ENCODE data around the gene PNKD. TPM values are rescaled to one million over a fixed set of nuclear protein-coding genes. Genes with fewer than 3 reads are reported as not detected.

Gene PNKD
- total and polyA plus RNA-seq, 7 donors, result 31.5 to 86.9 (median 54.5) TPM

DNA sequence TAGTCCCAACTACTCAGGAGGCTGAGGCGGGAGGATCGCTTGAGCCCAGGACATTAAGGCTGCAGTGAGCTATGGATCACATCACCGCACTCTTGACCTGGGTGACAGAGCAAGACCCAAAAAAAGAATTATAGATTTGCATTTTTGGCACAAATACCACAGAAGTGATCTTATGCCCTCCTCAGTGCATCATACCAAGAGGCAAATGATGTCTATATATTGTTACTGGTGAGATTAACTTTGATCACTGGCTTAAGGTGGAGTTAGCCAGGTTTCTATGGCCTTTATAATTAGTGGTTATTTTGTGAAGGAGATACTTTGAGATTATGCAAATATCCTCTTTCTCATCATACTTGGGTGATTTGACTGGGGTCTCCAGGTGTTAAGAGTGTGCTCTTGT is 64.2 kb downstream of the PNKD start:
- Histone ChIP-seq H3K36me3 (ENCODE audit: insufficient read depth in 1 of 2, low read depth in 1 of 2) (no peaks in the 10 kb centered on the region), H3K9me3 (no peaks in the 10 kb centered on the region), H3K27ac (no peak overlapping the region), H3K4me3 (no peak overlapping the region), H3K4me1 (no peaks in the 10 kb centered on the region), H3K27me3 (ENCODE audit: insufficient read depth in 3 of 3, low read length in 2 of 3) (no peaks in the 10 kb centered on the region)
- no peak for TF ChIP-seq CTCF (IDR thresholded peaks at IDR 0.05)
- DNase-seq, result no peak
- intact Hi-C loops (cut with DNase I), result loop anchor here in 1 of 2 donors (5.0 kb wide), 1 partner anchor 1252 kb away; no protein-coding TSS in a partner anchor
- 95 to 100% (median 97%) methylated on average over 3 of the region's 3 CpGs for WGBS, 3 donors
- no peak for ATAC-seq

DNA sequence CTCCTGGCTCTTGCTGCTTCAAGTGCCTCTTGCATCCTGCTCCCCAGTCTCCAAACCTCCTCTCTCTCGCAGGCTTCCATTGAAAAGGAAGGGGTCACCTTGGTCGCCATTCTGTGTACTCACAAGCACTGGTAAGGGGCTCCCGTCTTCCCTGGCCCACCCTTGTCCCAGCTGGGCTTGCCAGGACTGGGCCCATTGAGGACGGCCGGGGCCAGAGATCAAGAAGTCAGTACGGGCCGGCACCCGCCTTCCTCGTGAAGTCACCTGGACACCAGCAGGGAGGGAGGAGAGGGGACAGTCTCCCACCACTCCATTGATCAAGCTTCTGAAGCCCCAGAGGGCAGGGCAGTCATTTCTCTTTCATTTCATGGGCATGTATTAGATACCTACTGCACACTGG is 70.3 kb downstream of the PNKD start:
- 93 to 96% (median 94%) methylated on average over 9 of the region's 9 CpGs for WGBS, 3 donors

DNA sequence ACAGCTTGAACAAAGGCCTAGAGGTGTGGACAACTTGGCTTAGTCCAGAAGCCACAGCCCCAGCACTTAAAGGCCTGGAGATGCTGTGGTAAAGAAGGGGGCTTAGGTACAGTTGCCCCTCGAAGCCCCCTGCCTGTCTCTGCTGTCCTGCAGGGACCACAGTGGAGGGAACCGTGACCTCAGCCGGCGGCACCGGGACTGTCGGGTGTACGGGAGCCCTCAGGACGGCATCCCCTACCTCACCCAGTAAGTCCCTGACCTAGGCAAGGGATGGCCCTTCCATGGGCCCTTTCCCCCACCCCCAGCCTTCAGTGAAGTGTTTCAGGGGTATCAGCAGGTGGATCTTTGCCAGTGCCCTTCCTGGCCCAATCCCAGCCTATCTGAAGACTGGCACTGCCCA is 71.1 kb downstream of the PNKD start:
- intact Hi-C loops (cut with DNase I), result no loop called here
- no peaks in the 10 kb centered on the region for H3K9me3 ChIP-seq
- TF ChIP-seq CTCF (IDR thresholded peaks at IDR 0.05), result no peak
- H3K4me1 ChIP-seq, result no peaks in the 10 kb centered on the region
- peaks cover 0 to 2% (median 0%) of the 10 kb centered on the region in 3 donors for H3K27me3 ChIP-seq (ENCODE audit: insufficient read depth in 3 of 3, low read length in 2 of 3)
- 92 to 95% (median 92%) methylated on average over 2 to 8 of the region's 8 CpGs for WGBS, 3 donors
- H3K27ac ChIP-seq, result no peak overlapping the region
- DNase-seq, result no peak
- no peak overlapping the region for H3K4me3 ChIP-seq
- no peak for ATAC-seq
- no peaks in the 10 kb centered on the region for H3K36me3 ChIP-seq (ENCODE audit: insufficient read depth in 1 of 2, low read depth in 1 of 2)

More for the DNA sequence above, 70.3 kb downstream of the PNKD start:
- no peak for DNase-seq
- intact Hi-C loops (cut with DNase I), result no loop called here
- Histone ChIP-seq H3K4me3 (no peak overlapping the region), H3K36me3 (ENCODE audit: insufficient read depth in 1 of 2, low read depth in 1 of 2) (no peaks in the 10 kb centered on the region), H3K27ac (no peak overlapping the region), H3K9me3 (no peaks in the 10 kb centered on the region), H3K4me1 (no peaks in the 10 kb centered on the region), H3K27me3 (ENCODE audit: insufficient read depth in 3 of 3, low read length in 2 of 3) (no peaks in the 10 kb centered on the region)
- ATAC-seq, result no peak
- TF ChIP-seq CTCF (IDR thresholded peaks at IDR 0.05), result no peak

- no peak for DNase-seq
- Histone ChIP-seq H3K27me3 (ENCODE audit: insufficient read depth in 3 of 3, low read length in 2 of 3) (peaks cover 0 to 2% (median 0%) of the 10 kb centered on the region in 3 donors), H3K36me3 (ENCODE audit: insufficient read depth in 1 of 2, low read depth in 1 of 2) (no peaks in the 10 kb centered on the region), H3K9me3 (no peaks in the 10 kb centered on the region), H3K27ac (no peak overlapping the region), H3K4me3 (no peak overlapping the region), H3K4me1 (no peaks in the 10 kb centered on the region)
- intact Hi-C loops (cut with DNase I), result no loop called here
- no peak for ATAC-seq
- TF ChIP-seq CTCF (IDR thresholded peaks at IDR 0.05), result no peak
- WGBS, 3 donors, result 94% methylated on average over 5 of the region's 5 CpGs
Observed at GRCh38 chr2:218342837-218343236, 72.5 kb downstream of the PNKD start.

DNA sequence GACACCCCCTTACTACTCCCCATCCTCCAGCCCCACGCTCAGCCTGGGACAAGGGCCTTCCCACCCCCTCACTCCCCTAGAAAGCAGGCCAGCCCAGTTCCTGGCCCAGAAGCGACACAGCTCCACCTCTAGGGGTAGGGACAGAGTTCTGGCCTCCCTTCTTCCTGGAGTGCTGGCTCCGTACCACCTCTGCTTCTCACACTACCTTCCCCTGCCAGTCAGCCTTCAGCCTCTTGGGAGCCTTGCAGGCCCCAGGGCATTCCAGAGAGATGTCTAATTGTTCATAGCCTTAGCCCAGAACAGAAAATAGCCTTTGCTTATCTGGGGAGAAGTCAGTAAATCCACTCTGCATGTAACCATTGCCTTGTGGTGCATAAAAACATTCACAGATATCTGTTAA is 73.3 kb downstream of the PNKD start:
- no peak for TF ChIP-seq CTCF (IDR thresholded peaks at IDR 0.05)
- Histone ChIP-seq H3K4me3 (no peak overlapping the region), H3K27ac (no peak overlapping the region), H3K36me3 (ENCODE audit: insufficient read depth in 1 of 2, low read depth in 1 of 2) (no peaks in the 10 kb centered on the region), H3K4me1 (no peaks in the 10 kb centered on the region), H3K9me3 (no peaks in the 10 kb centered on the region), H3K27me3 (ENCODE audit: insufficient read depth in 3 of 3, low read length in 2 of 3) (peaks cover 0 to 2% (median 0%) of the 10 kb centered on the region in 3 donors)
- intact Hi-C loops (cut with DNase I), result no loop called here
- DNase-seq (no peak), ATAC-seq (no peak)
- 87 to 90% (median 88%) methylated on average over 3 of the region's 3 CpGs for WGBS, 3 donors

All from psoas muscle (tissue), 8 donors.